Mesenchymal stem cell (in vitro differentiated cells and primary cell): ENCODE data around the gene C1QL3.

Experiments used
- DNase-seq: peaks from one replicate; pipeline ENCODE4 v3.0.0-alpha.2; 2013
- H2AFZ ChIP-seq: one replicate; pipeline ENCODE4 v1.6.1; 2013; ENCODE audit warnings: low read depth, mild to moderate bottlenecking, control low read depth, inconsistent platforms, low read length, moderate library complexity
- H2AK5ac ChIP-seq: 2 replicates; pipeline ENCODE4 v1.6.1; 2013; ENCODE audit warnings: low read length, moderate library complexity, mild to moderate bottlenecking, inconsistent platforms; ENCODE audit not compliant: severe bottlenecking
- H2BK120ac ChIP-seq: one replicate; pipeline ENCODE4 v1.6.1; 2013; ENCODE audit warnings: low read depth, mild to moderate bottlenecking, inconsistent platforms, low read length, moderate library complexity
- H2BK12ac ChIP-seq, 2 experiments: one replicate each; pipeline ENCODE4 v1.6.1; 2013; ENCODE audit warnings: inconsistent platforms in 2 of 2, low read length in 2 of 2, mild to moderate bottlenecking in 2 of 2, moderate library complexity in 2 of 2, control low read depth in 1 of 2
- H2BK15ac ChIP-seq: one replicate; pipeline ENCODE4 v1.6.1; 2013; ENCODE audit warnings: mild to moderate bottlenecking, low read depth, inconsistent platforms; ENCODE audit not compliant: poor library complexity, severe bottlenecking
- H2BK5ac ChIP-seq: 2 replicates; pipeline ENCODE4 v1.6.1; 2013; ENCODE audit warnings: low read depth, mild to moderate bottlenecking, low read length, control low read depth, inconsistent platforms; ENCODE audit not compliant: poor library complexity, severe bottlenecking
- H3K14ac ChIP-seq, 2 experiments: one replicate each; pipeline ENCODE4 v1.6.1; 2013; ENCODE audit warnings: inconsistent platforms in 2 of 2, low read length in 2 of 2, control low read depth in 1 of 2, mild to moderate bottlenecking in 1 of 2, moderate library complexity in 1 of 2
- H3K18ac ChIP-seq, 2 experiments: one replicate each; pipeline ENCODE4 v1.6.1; 2013; ENCODE audit warnings: inconsistent platforms in 2 of 2, low read length in 2 of 2, control low read depth in 1 of 2, low read depth in 1 of 2, mild to moderate bottlenecking in 1 of 2
- H3K23ac ChIP-seq, 2 experiments: one replicate each; pipeline ENCODE4 v1.6.1; 2013; ENCODE audit warnings: inconsistent platforms in 2 of 2, low read length in 2 of 2, mild to moderate bottlenecking in 2 of 2, moderate library complexity in 2 of 2, control low read depth in 1 of 2
- H3K27ac ChIP-seq: 2 replicates; pipeline ENCODE4 v1.5.1; 2013; ENCODE audit warnings: mild to moderate bottlenecking, moderate library complexity, low read length, control low read depth, inconsistent platforms; ENCODE audit not compliant: poor library complexity, severe bottlenecking
- H3K27me3 ChIP-seq, 2 experiments: 2 replicates each; pipeline versions ENCODE4 v1.6.1 to v1.7.0; 2013; ENCODE audit warnings: low read length in 2 of 2, mild to moderate bottlenecking in 2 of 2, moderate library complexity in 2 of 2, control low read depth in 1 of 2, inconsistent platforms in 1 of 2; ENCODE audit not compliant: control insufficient read depth in 1 of 2, insufficient read depth in 1 of 2
- H3K36me3 ChIP-seq, 2 experiments: 2 replicates each; pipeline versions ENCODE4 v1.6.1 to v1.7.0; 2013; ENCODE audit warnings: low read length in 2 of 2, control low read depth in 1 of 2, inconsistent platforms in 1 of 2, low read depth in 1 of 2, mild to moderate bottlenecking in 1 of 2; ENCODE audit not compliant: insufficient read depth in 2 of 2, control insufficient read depth in 1 of 2
- H3K4ac ChIP-seq, 2 experiments: one replicate each; pipeline ENCODE4 v1.6.1; 2013; ENCODE audit warnings: inconsistent platforms in 2 of 2, low read length in 2 of 2, mild to moderate bottlenecking in 2 of 2, moderate library complexity in 2 of 2, control low read depth in 1 of 2, low read depth in 1 of 2
- H3K4me1 ChIP-seq: 2 replicates; pipeline ENCODE4 v1.6.1; 2013; ENCODE audit warnings: low read depth, low read length, control low read depth; ENCODE audit not compliant: control insufficient read depth, insufficient read depth
- H3K4me2 ChIP-seq: 2 replicates; pipeline ENCODE4 v1.6.1; 2013; ENCODE audit warnings: low read length, mild to moderate bottlenecking, inconsistent platforms; ENCODE audit not compliant: poor library complexity, severe bottlenecking
- H3K4me3 ChIP-seq, 2 experiments: 2 replicates each; pipeline versions ENCODE4 v1.5.1 to v1.7.0; 2013; ENCODE audit warnings: low read length in 2 of 2, mild to moderate bottlenecking in 2 of 2, control low read depth in 1 of 2, low read depth in 1 of 2; ENCODE audit not compliant: insufficient read depth in 1 of 2
- H3K79me1 ChIP-seq: replicated peaks from 2 replicates; pipeline ENCODE4 v1.6.1; 2013; ENCODE audit warnings: mild to moderate bottlenecking, control low read depth, low read length, inconsistent platforms; ENCODE audit not compliant: poor library complexity, severe bottlenecking
- H3K9ac ChIP-seq: 2 replicates; pipeline ENCODE4 v1.7.0; 2013; ENCODE audit warnings: mild to moderate bottlenecking, low read length, moderate library complexity
- H3K9me3 ChIP-seq: 2 replicates; pipeline ENCODE4 v1.7.0; 2013; ENCODE audit warnings: mild to moderate bottlenecking, low read length; ENCODE audit not compliant: control insufficient read depth
- H4K8ac ChIP-seq: one replicate; pipeline ENCODE4 v1.6.1; 2013; ENCODE audit warnings: inconsistent platforms, mild to moderate bottlenecking, low read length, moderate library complexity
- H4K91ac ChIP-seq: one replicate; pipeline ENCODE4 v1.6.1; 2013; ENCODE audit warnings: mild to moderate bottlenecking, low read length, inconsistent platforms
- WGBS: methylation state at CpG from one replicate; pipeline ENCODE4 v1.1.7; 2013; ENCODE audit warnings: mixed read lengths; 5-methylcytosine and 5-hydroxymethylcytosine counted together

The C1QL3 gene

DNA sequence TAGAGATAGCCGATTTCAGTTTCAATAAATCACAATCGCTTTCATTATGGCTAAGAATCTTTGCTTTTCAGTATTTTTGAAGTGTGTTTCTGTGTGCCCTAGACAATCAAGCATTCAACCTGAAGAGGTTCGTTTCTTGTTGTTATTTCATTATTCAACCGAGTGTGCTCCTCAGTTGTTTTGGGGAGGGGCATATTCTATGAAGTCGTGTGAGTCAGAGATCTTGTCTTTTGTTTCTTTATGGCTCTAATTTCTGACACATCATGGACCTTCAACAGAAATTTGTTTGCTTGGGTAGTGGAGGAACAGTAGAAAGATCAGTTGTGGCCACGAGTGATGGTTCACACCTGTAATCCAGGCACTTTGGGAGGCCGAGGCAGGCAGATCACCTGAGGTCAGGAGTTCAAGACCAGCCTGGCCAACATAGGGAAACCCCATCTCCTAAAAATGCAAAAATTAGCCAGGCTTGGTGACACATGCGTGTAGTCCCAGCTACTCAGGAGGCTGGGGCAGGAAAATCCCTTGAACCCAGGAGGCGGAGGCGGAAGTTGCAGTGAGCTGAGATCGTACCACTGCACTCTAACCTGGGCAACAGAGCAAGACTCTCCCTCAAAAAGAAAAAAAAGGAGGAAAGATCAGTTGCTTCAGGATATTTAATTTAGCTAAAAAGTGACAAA, 38.3 kb downstream of the C1QL3 start:
- H4K91ac ChIP-seq = no peak overlapping the region
- WGBS = 93% methylated on average over 8 of the region's 11 CpGs
- H3K9ac ChIP-seq = no peak overlapping the region
- no peaks in the 10 kb centered on the region for H3K79me1 ChIP-seq
- H3K14ac ChIP-seq = no peak overlapping the region
- no peaks in the 10 kb centered on the region for H3K27me3 ChIP-seq
- no peak overlapping the region for H3K18ac ChIP-seq
- no peak overlapping the region for H2BK15ac ChIP-seq
- H3K23ac ChIP-seq = no peak overlapping the region
- no peaks in the 10 kb centered on the region for H3K4me1 ChIP-seq
- no peak overlapping the region for H2BK5ac ChIP-seq
- H2AK5ac ChIP-seq = no peak overlapping the region
- no peak overlapping the region for H3K4ac ChIP-seq
- no peak overlapping the region for H3K4me3 ChIP-seq
- H2BK120ac ChIP-seq = no peak overlapping the region
- DNase-seq = no peak
- H4K8ac ChIP-seq = no peak overlapping the region
- H3K27ac ChIP-seq = no peak overlapping the region
- no peak overlapping the region for H3K4me2 ChIP-seq
- H3K36me3 ChIP-seq = peaks cover 0 to 9% of the 10 kb centered on the region in 2 experiments
- no peaks in the 10 kb centered on the region for H3K9me3 ChIP-seq
- no peak overlapping the region for H2AFZ ChIP-seq
- no peak overlapping the region for H2BK12ac ChIP-seq

GRCh38 chr10:16481052-16481728, 40.5 kb downstream of the C1QL3 start:
- H2BK120ac ChIP-seq = no peak overlapping the region
- no peak overlapping the region for H2AK5ac ChIP-seq
- H2AFZ ChIP-seq = no peak overlapping the region
- no peak overlapping the region for H3K4ac ChIP-seq
- H3K18ac ChIP-seq = no peak overlapping the region
- no peaks in the 10 kb centered on the region for H3K9me3 ChIP-seq
- no peak overlapping the region for H3K14ac ChIP-seq
- H4K8ac ChIP-seq = no peak overlapping the region
- DNase-seq = no peak
- no peak overlapping the region for H4K91ac ChIP-seq
- H3K27ac ChIP-seq = no peak overlapping the region
- no peak overlapping the region for H2BK5ac ChIP-seq
- no peak overlapping the region for H3K4me3 ChIP-seq
- no peaks in the 10 kb centered on the region for H3K79me1 ChIP-seq
- no peak overlapping the region for H2BK12ac ChIP-seq
- H3K9ac ChIP-seq = no peak overlapping the region
- H3K4me2 ChIP-seq = no peak overlapping the region
- no peak overlapping the region for H2BK15ac ChIP-seq
- no peak overlapping the region for H3K23ac ChIP-seq
- no peaks in the 10 kb centered on the region for H3K4me1 ChIP-seq
- WGBS = 90% methylated on average over 4 of the region's 5 CpGs
- H3K36me3 ChIP-seq = peaks cover 0 to 2% of the 10 kb centered on the region in 2 experiments
- no peaks in the 10 kb centered on the region for H3K27me3 ChIP-seq

DNA sequence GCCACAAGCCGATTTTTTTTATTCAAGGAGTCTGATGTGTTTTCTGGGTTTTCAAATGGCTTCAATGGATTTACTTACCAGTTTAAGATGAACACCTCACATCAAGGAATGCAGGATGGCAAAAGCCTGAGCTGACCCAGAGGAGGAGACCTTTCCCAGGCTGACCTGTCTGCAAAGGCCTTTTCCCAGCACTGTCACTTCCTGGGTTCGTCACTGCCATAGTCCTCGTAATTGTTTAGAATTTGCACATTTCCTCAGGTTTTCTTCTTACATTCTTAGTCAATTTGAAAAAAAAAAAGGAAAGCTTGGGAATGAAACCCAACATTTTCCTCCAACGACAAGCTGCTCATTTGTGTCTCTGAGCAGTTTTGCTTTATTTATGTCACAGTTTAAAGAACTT, 42.9 kb downstream of the C1QL3 start:
- Histone ChIP-seq H2BK5ac (no peak overlapping the region), H3K14ac (no peak overlapping the region), H3K9me3 (no peaks in the 10 kb centered on the region), H2BK12ac (no peak overlapping the region), H4K8ac (no peak overlapping the region), H3K4ac (no peak overlapping the region), H3K27me3 (no peaks in the 10 kb centered on the region), H3K23ac (no peak overlapping the region), H3K9ac (no peak overlapping the region), H3K36me3 (no peaks in the 10 kb centered on the region), H2AFZ (no peak overlapping the region), H3K18ac (no peak overlapping the region), H3K79me1 (no peaks in the 10 kb centered on the region), H2BK15ac (no peak overlapping the region), H4K91ac (no peak overlapping the region), H2AK5ac (no peak overlapping the region), H2BK120ac (no peak overlapping the region), H3K4me2 (no peak overlapping the region), H3K27ac (no peak overlapping the region), H3K4me3 (no peak overlapping the region), H3K4me1 (no peaks in the 10 kb centered on the region)
- DNase-seq = no peak
- WGBS = 92% methylated on average over 2 of the region's 4 CpGs

- H3K23ac ChIP-seq = no peak overlapping the region
- H4K91ac ChIP-seq = no peak overlapping the region
- H3K4ac ChIP-seq = no peak overlapping the region
- H3K4me2 ChIP-seq = no peak overlapping the region
- H2AK5ac ChIP-seq = no peak overlapping the region
- no peak overlapping the region for H2BK15ac ChIP-seq
- no peak overlapping the region for H4K8ac ChIP-seq
- no peak overlapping the region for H2BK5ac ChIP-seq
- no peak overlapping the region for H3K18ac ChIP-seq
- no peaks in the 10 kb centered on the region for H3K27me3 ChIP-seq
- no CpG with 5 or more reads among the region's 1 CpG for WGBS
- no peaks in the 10 kb centered on the region for H3K36me3 ChIP-seq
- H3K14ac ChIP-seq = no peak overlapping the region
- H3K4me3 ChIP-seq = no peak overlapping the region
- H2BK12ac ChIP-seq = no peak overlapping the region
- H3K27ac ChIP-seq = no peak overlapping the region
- H3K79me1 ChIP-seq = no peaks in the 10 kb centered on the region
- H3K9me3 ChIP-seq = no peaks in the 10 kb centered on the region
- H2AFZ ChIP-seq = no peak overlapping the region
- H3K4me1 ChIP-seq = no peaks in the 10 kb centered on the region
- no peak for DNase-seq
- H3K9ac ChIP-seq = no peak overlapping the region
- H2BK120ac ChIP-seq = no peak overlapping the region
These were observed 43.9 kb downstream of the C1QL3 start for GRCh38 chr10:16477757-16478156.
